HG03095 (cell line): ENCODE measurements around the gene C13orf46.

Experiments
- ATAC-seq: cut with Tn5 transposase; IDR thresholded peaks from one replicate; pipeline ENCODE4 v1.9.1; 2021; ENCODE audit warnings: moderate library complexity; ENCODE audit not compliant: unreplicated experiment

C13orf46 gene

GRCh38 chr13:113927661-113928581 lies 46.0 kb downstream of the C13orf46 start:
- no peak for ATAC-seq

GRCh38 chr13:113926951-113927660 lies 46.8 kb downstream of the C13orf46 start:
- no peak for ATAC-seq

- no peak for ATAC-seq
These were observed 47.5 kb downstream of the C13orf46 start for GRCh38 chr13:113926301-113926761.

DNA sequence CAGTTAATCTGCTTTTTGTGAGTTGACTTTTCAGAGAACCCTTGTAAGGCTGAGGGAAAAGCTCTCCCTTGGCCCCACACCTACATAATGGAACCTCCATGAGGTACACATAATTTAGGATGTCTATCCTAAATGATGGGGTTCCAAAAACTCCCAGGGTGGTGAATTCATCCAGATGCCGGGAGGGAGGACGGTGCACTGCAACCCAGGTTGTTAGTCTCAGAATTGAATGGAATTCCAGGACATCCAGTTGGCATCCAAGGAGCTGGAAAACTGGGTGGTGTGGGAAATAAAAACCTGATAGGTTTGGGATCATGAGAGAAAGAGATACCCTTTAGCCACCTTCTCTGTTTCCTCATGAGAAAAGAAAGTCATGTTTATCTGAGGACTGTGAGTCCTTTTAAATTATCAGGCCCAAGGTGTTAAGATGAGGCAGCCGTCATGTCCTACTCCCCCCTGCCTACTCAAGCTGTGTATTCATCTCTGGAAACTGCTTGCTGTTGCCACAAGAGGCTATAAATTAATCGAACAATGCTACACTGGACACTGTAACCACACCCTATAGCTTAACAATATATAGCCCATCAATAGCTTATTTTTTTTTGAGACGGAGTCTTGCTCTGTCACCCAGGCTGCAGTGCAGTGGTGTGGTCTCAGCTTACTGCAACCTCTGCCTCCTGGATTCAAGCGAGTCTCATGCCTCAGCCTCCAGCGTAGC lies 49.5 kb downstream of the C13orf46 start:
- no peak for ATAC-seq

GRCh38 chr13:113923376-113924063 lies 50.4 kb downstream of the C13orf46 start:
- no peak for ATAC-seq

DNA sequence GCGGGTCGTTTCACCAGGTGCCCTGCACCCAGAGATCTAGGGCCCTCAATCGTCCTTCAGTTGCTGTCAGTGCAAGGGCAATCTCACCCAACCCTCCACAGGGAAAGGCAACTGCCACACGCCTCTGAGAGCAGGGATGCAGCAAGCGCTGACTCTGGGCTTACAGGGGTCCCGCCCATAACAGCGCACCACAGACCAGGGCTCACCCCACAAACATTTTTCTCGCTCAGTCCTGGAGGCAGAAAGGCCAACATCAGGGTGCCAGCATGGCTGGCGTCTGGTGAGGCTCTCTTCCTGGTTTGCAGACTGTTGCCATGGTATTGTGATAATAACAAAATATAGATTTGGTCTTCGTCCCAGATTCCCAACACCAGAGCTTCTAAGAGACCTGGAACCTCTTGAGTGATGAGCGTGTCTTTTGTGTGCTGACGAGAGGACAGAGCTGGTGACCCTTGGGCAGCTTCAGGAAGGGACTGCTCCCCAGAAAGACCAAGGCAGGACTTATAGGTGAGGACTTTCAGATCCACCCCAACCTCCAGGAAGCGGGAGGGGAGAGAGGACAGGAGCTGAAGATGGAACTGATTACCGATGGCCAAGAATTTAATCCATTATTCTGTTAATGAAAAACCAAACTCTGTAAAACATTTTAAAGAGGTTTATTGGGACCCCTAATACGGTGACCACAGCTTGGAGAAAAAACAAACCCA lies 51.3 kb downstream of the C13orf46 start:
- ATAC-seq: no peak

GRCh38 chr13:113921763-113922162 lies 52.1 kb downstream of the C13orf46 start:
- no peak for ATAC-seq

DNA sequence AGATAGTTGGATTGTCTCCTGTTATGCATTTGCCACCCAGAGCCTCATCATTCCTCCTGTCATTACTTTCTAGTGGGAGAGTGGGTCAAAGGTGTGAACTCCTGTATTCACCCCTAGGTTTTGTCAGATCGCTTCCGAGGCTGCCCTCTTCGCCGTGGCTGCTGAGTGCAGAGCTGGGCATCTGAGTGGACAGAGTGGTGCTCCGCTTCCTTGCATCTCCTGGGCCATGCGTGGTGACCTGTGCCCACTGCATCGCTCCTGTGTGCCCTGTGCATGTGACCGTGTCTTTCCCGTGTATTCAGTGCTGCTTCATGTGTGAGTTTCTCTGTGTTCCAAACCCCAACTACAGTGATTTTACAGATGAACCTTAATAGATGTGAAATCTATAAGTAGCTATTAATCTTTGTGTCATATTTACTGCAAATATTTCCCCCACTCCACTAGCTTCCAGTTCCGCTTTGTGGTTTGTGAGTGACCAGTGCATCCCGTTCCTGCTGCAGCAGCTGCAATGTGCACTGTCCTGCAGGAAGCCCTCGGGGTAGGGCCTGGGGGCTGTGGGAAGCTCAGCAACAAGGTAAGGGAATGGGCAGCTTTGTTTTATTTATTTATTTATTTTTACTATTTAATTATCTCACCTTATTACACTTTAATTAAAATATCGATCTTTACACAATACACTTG lies 53.1 kb downstream of the C13orf46 start:
- ATAC-seq: no peak

- ATAC-seq: no peak
These were observed 53.9 kb downstream of the C13orf46 start for GRCh38 chr13:113919761-113920559.

DNA sequence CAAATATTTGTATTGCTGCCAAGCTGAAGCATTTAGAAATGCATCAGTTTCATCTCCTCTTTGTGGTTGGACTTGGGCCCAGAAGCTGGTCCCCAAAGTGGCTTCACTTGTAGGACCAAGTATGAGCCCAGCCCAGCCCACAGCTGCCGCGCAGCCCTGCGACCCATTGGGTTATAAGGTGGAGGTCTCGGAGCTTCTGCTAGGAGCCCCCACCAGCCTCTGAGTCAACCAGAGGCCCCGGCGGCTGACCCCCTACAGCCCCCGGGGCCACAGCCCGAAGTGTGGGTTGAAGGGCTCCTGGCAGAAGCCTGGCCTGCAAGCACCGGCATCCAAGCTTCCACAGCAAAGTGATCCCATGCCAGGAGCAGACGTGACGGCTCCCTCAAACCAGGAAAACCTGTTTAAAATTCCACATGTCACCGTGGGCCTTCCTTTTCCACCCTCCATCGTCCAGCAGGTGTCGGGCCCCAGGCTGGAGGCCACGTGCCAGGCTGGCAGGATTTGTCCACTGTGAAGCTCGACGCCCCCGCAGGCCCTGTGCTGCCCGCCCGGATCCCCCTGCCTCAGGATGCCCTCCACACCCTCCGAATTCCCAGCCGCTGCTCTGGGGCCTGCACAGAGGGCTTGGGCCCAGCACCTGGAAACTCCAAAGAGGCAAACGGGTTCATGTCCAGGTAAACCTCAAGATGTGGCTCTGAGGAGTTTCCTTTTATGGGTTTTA lies 54.7 kb downstream of the C13orf46 start:
- no peak for ATAC-seq

- ATAC-seq: no peak
These were observed 55.3 kb downstream of the C13orf46 start for GRCh38 chr13:113918580-113918979.

- ATAC-seq: no peak
These were observed 56.1 kb downstream of the C13orf46 start for GRCh38 chr13:113917594-113918371.

DNA sequence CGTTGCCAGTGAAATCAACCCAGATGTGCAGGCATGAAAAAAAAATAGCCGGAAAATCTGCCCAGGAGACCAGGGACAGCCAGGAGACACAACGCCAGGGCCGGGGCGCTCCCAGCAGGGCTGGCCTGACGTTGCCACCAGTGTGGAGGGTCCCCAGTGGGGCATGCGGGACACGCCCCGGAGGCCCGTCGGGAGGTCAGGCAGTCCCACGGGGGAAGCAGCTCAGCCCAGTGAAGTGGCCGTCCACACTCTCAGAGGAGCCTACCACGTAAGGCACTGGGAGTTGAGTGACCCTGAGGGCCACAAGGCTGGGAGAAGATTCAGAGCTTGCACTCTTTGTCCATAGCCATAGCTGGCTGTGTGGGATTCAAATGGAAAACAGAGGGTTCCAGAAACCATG lies 56.8 kb downstream of the C13orf46 start:
- no peak for ATAC-seq

DNA sequence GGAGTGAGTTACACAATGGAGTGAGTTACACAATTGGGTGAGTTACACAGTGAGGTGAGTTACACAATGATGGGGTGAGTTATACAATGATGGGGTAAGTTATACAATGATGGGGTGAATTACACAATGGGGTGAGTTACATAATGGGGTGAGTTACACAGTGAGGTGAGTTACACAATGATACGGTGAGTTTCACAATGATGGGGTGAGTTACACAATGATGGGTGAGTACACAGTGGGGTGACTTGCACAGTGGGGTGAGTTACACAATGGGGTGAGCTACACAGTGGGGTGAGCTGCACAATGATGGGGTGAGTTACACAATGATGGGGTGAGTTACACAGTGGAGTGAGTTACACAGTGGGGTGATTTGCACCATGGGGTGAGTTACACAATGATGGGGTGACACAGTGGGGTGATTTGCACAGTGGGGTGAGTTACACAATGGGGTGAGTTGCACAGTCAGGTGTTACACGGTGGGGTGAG lies 57.5 kb downstream of the C13orf46 start:
- ATAC-seq: no peak

GRCh38 chr13:113915786-113916329 lies 58.0 kb downstream of the C13orf46 start:
- ATAC-seq: no peak

GRCh38 chr13:113915012-113915763 lies 58.7 kb downstream of the C13orf46 start:
- no peak for ATAC-seq
